ENCODE measurements around the gene CACNA1S.

CACNA1S gene

GRCh38 chr1:201011616-201012015 is 100.6 kb downstream of the CACNA1S start:
- Histone ChIP-seq H3K4me2 (ENCODE audit: low read length) (no peak overlapping the region), H4K20me1 (ENCODE audit: control insufficient read depth, insufficient read depth, low read depth, low read length) (peaks cover 5% of the 10 kb centered on the region; the same call in 1 of the 2 replicates), H3K27ac (ENCODE audit: low read depth, low read length) (no peak overlapping the region), H3K36me3 (ENCODE audit: control insufficient read depth, low read length) (no peaks in the 10 kb centered on the region), H3K79me2 (ENCODE audit: control insufficient read depth, low read length) (peaks cover 7% of the 10 kb centered on the region), H3K4me1 (ENCODE audit: control insufficient read depth, low read length) (peaks cover 9% of the 10 kb centered on the region), H3K9me2 (replicated peaks; ENCODE audit: control insufficient read depth, low read length) (no peaks in the 10 kb centered on the region), H3F3A (ENCODE audit: control insufficient read depth, insufficient read depth) (no peaks in the 10 kb centered on the region), H3K4me3 (ENCODE audit: low read length) (no peak overlapping the region), H3K27me3 (ENCODE audit: control insufficient read depth, low read length) (no peaks in the 10 kb centered on the region), H3K9me3 (ENCODE audit: control insufficient read depth, insufficient read depth, low read length) (no peaks in the 10 kb centered on the region)
- TF ChIP-seq EZH2phosphoT487 (IDR thresholded peaks at IDR 0.05; ENCODE audit: borderline replicate concordance, low read length) (no peak), CTCF (IDR thresholded peaks at IDR 0.05; ENCODE audit: low read depth, low read length, poor library complexity, severe bottlenecking) (no peak)

- Histone ChIP-seq H3K27me3 (ENCODE audit: control insufficient read depth, low read length) (no peaks in the 10 kb centered on the region), H3K9me2 (replicated peaks; ENCODE audit: control insufficient read depth, low read length) (no peaks in the 10 kb centered on the region), H3K79me2 (ENCODE audit: control insufficient read depth, low read length) (peaks cover 4% of the 10 kb centered on the region; the same call in 1 of the 2 replicates), H4K20me1 (ENCODE audit: control insufficient read depth, insufficient read depth, low read depth, low read length) (peaks cover 5% of the 10 kb centered on the region; the same call in 1 of the 2 replicates), H3K4me1 (ENCODE audit: control insufficient read depth, low read length) (no peaks in the 10 kb centered on the region), H3K36me3 (ENCODE audit: control insufficient read depth, low read length) (no peaks in the 10 kb centered on the region), H3K27ac (ENCODE audit: low read depth, low read length) (no peak overlapping the region), H3K4me3 (ENCODE audit: low read length) (no peak overlapping the region), H3K4me2 (ENCODE audit: low read length) (no peak overlapping the region), H3F3A (ENCODE audit: control insufficient read depth, insufficient read depth) (no peaks in the 10 kb centered on the region), H3K9me3 (ENCODE audit: control insufficient read depth, insufficient read depth, low read length) (no peaks in the 10 kb centered on the region)
- TF ChIP-seq CTCF (IDR thresholded peaks at IDR 0.05; ENCODE audit: low read depth, low read length, poor library complexity, severe bottlenecking) (no peak), EZH2phosphoT487 (IDR thresholded peaks at IDR 0.05; ENCODE audit: borderline replicate concordance, low read length) (no peak)
These were observed 102.1 kb downstream of the CACNA1S start for GRCh38 chr1:201009962-201010645.

GRCh38 chr1:201008666-201009360 is 103.4 kb downstream of the CACNA1S start:
- Histone ChIP-seq H3F3A (ENCODE audit: control insufficient read depth, insufficient read depth) (no peaks in the 10 kb centered on the region), H4K20me1 (ENCODE audit: control insufficient read depth, insufficient read depth, low read depth, low read length) (peaks cover 5% of the 10 kb centered on the region; the same call in 1 of the 2 replicates), H3K4me2 (ENCODE audit: low read length) (no peak overlapping the region), H3K36me3 (ENCODE audit: control insufficient read depth, low read length) (no peaks in the 10 kb centered on the region; the same call in 1 of the 2 replicates), H3K27ac (ENCODE audit: low read depth, low read length) (no peak overlapping the region), H3K9me2 (replicated peaks; ENCODE audit: control insufficient read depth, low read length) (no peaks in the 10 kb centered on the region), H3K9me3 (ENCODE audit: control insufficient read depth, insufficient read depth, low read length) (no peaks in the 10 kb centered on the region), H3K79me2 (ENCODE audit: control insufficient read depth, low read length) (no peaks in the 10 kb centered on the region), H3K27me3 (ENCODE audit: control insufficient read depth, low read length) (no peaks in the 10 kb centered on the region), H3K4me3 (ENCODE audit: low read length) (no peak overlapping the region), H3K4me1 (ENCODE audit: control insufficient read depth, low read length) (no peaks in the 10 kb centered on the region)
- no peak for TF ChIP-seq EZH2phosphoT487 (IDR thresholded peaks at IDR 0.05; ENCODE audit: borderline replicate concordance, low read length)
- no peak for TF ChIP-seq CTCF (IDR thresholded peaks at IDR 0.05; ENCODE audit: low read depth, low read length, poor library complexity, severe bottlenecking)
